H7 (cell line): ENCODE results near the gene CNNM1. TPM values are rescaled to one million over a fixed set of nuclear protein-coding genes. Genes with fewer than 3 reads are reported as not detected.

Experiments used
- DNase-seq: peaks from one replicate; pipeline ENCODE4 v3.0.0; 2012
- H3K27me3 ChIP-seq: 2 replicates; pipeline ENCODE4 v1.6.0; 2011; ENCODE audit warnings: mild to moderate bottlenecking, low read length; ENCODE audit not compliant: control insufficient read depth, insufficient read depth
- H3K36me3 ChIP-seq: replicated peaks from 2 replicates; pipeline ENCODE4 v1.5.1; 2011; ENCODE audit warnings: low read length; ENCODE audit not compliant: control insufficient read depth, insufficient read depth
- H3K4me3 ChIP-seq: 2 replicates; pipeline ENCODE4 v1.5.1; 2011; ENCODE audit warnings: low read depth, mild to moderate bottlenecking, control low read depth, low read length, moderate library complexity; ENCODE audit not compliant: insufficient read depth
- total RNA-seq: library from RNA; depleted of rRNA; stranded (reverse); fragments of >200 nt; shearing (Covaris generic); gene quantifications from 2 replicates; pipeline ENCODE4 v1.2.3, GENCODE V29; 2014

CNNM1 gene
- total RNA-seq, 1 experiment from 2014 or later, result 0.66 TPM

- Histone ChIP-seq H3K4me3 (no peak overlapping the region), H3K27me3 (no peaks in the 10 kb centered on the region), H3K36me3 (peaks cover 9% of the 10 kb centered on the region)
- DNase-seq, result no peak
Measured at GRCh38 chr10:99396471-99396870, 67.3 kb downstream of the CNNM1 start.

- no peak for DNase-seq
- H3K27me3 ChIP-seq, result no peaks in the 10 kb centered on the region
- peaks cover 25% of the 10 kb centered on the region for H3K36me3 ChIP-seq
- no peak overlapping the region for H3K4me3 ChIP-seq
Measured at GRCh38 chr10:99399664-99400063, 70.5 kb downstream of the CNNM1 start.

- Histone ChIP-seq H3K4me3 (no peak overlapping the region), H3K36me3 (peaks cover 38% of the 10 kb centered on the region), H3K27me3 (no peaks in the 10 kb centered on the region)
- no peak for DNase-seq
Measured at GRCh38 chr10:99403674-99404073, 74.5 kb downstream of the CNNM1 start.

- H3K4me3 ChIP-seq, result no peak overlapping the region
- H3K27me3 ChIP-seq, result no peaks in the 10 kb centered on the region
- no peak for DNase-seq
- peaks cover 29% of the 10 kb centered on the region for H3K36me3 ChIP-seq
Measured at GRCh38 chr10:99406149-99406548, 77.0 kb downstream of the CNNM1 start.

- Histone ChIP-seq H3K27me3 (no peaks in the 10 kb centered on the region), H3K4me3 (no peak overlapping the region), H3K36me3 (peaks cover 11% of the 10 kb centered on the region)
- no peak for DNase-seq
Measured at GRCh38 chr10:99410146-99410545, 81.0 kb downstream of the CNNM1 start.

- no peak for DNase-seq
- Histone ChIP-seq H3K36me3 (peaks cover 8% of the 10 kb centered on the region), H3K4me3 (no peak overlapping the region), H3K27me3 (no peaks in the 10 kb centered on the region)
Measured at GRCh38 chr10:99410876-99411275, 81.7 kb downstream of the CNNM1 start.

- Histone ChIP-seq H3K4me3 (no peak overlapping the region), H3K36me3 (peaks cover 1% of the 10 kb centered on the region), H3K27me3 (no peaks in the 10 kb centered on the region)
- DNase-seq, result no peak
Measured at GRCh38 chr10:99411546-99411945, 82.4 kb downstream of the CNNM1 start.

GRCh38 chr10:99412099-99412498 lies 82.9 kb downstream of the CNNM1 start:
- Histone ChIP-seq H3K27me3 (no peaks in the 10 kb centered on the region), H3K4me3 (no peak overlapping the region), H3K36me3 (no peaks in the 10 kb centered on the region; the same call in none of the 2 replicates)
- no peak for DNase-seq

- Histone ChIP-seq H3K4me3 (no peak overlapping the region), H3K27me3 (no peaks in the 10 kb centered on the region), H3K36me3 (no peaks in the 10 kb centered on the region; the same call in none of the 2 replicates)
- no peak for DNase-seq
Measured at GRCh38 chr10:99418910-99419624, 89.9 kb downstream of the CNNM1 start.

GRCh38 chr10:99419688-99420087 lies 90.5 kb downstream of the CNNM1 start:
- no peak for DNase-seq

GRCh38 chr10:99421233-99421739 lies 92.1 kb downstream of the CNNM1 start:
- H3K27me3 ChIP-seq, result no peaks in the 10 kb centered on the region
- H3K36me3 ChIP-seq, result no peaks in the 10 kb centered on the region; the same call in none of the 2 replicates
- H3K4me3 ChIP-seq, result no peak overlapping the region
- no peak for DNase-seq

More at GRCh38 chr10:99419688-99420087, 90.5 kb downstream of the CNNM1 start:
- no peaks in the 10 kb centered on the region for H3K27me3 ChIP-seq
- no peaks in the 10 kb centered on the region; the same call in none of the 2 replicates for H3K36me3 ChIP-seq
- H3K4me3 ChIP-seq, result no peak overlapping the region

GRCh38 chr10:99422529-99423096 lies 93.5 kb downstream of the CNNM1 start:
- no peaks in the 10 kb centered on the region for H3K27me3 ChIP-seq
- DNase-seq, result no peak
- no peaks in the 10 kb centered on the region; the same call in none of the 2 replicates for H3K36me3 ChIP-seq
- no peak overlapping the region for H3K4me3 ChIP-seq

GRCh38 chr10:99424656-99425055 lies 95.5 kb downstream of the CNNM1 start:
- H3K36me3 ChIP-seq, result no peaks in the 10 kb centered on the region; the same call in none of the 2 replicates
- no peak for DNase-seq
- H3K4me3 ChIP-seq, result no peak overlapping the region
- no peaks in the 10 kb centered on the region for H3K27me3 ChIP-seq

GRCh38 chr10:99425204-99425603 lies 96.0 kb downstream of the CNNM1 start:
- no peak for DNase-seq
- H3K36me3 ChIP-seq, result no peaks in the 10 kb centered on the region; the same call in 1 of the 2 replicates
- H3K4me3 ChIP-seq, result no peak overlapping the region
- no peaks in the 10 kb centered on the region for H3K27me3 ChIP-seq

GRCh38 chr10:99426689-99427088 lies 97.5 kb downstream of the CNNM1 start:
- no peaks in the 10 kb centered on the region for H3K36me3 ChIP-seq
- H3K27me3 ChIP-seq, result no peaks in the 10 kb centered on the region
- no peak for DNase-seq
- no peak overlapping the region for H3K4me3 ChIP-seq
